SH-SY5Y (cell line): ENCODE measurements around the gene LAMC2.

Experiments used
- GATA2 ChIP-seq: IDR thresholded peaks from 2 replicates; pipeline ENCODE4 v1.6.1; 2011; ENCODE audit warnings: mild to moderate bottlenecking, low read depth, low read length
- GATA3 ChIP-seq: IDR thresholded peaks from 2 replicates; pipeline ENCODE4 v1.6.1; 2011; ENCODE audit warnings: low read depth, mild to moderate bottlenecking, low read length, moderate library complexity

- TF ChIP-seq GATA2, result no peak
- TF ChIP-seq GATA3, result no peak
These were observed 45.4 kb upstream of the LAMC2 start for GRCh38 chr1:183140633-183141032.
